ENCODE data around the gene COQ10B.
"Not testable (repeated sequence)": the region's sequence is repeated elsewhere in the genome, so short reads cannot be mapped to it uniquely, and the experiment has no call there.

COQ10B gene

GRCh38 chr2:197453123-197453913, at the start of gene COQ10B:
COQ10B (plus strand) TSS chr2:197453552; CDS start chr2:197453561, 9 bp downstream.
- peak; percentile 98 for DNase-seq

- no peak for DNase-seq
Measured at GRCh38 chr2:197405582-197405981, 47.8 kb upstream of the COQ10B start.

GRCh38 chr2:197414039-197414438, 39.3 kb upstream of the COQ10B start:
- no peak for DNase-seq

- DNase-seq, result no peak
Measured at GRCh38 chr2:197414515-197414914, 38.8 kb upstream of the COQ10B start.

- no peak for DNase-seq
Measured at GRCh38 chr2:197416268-197416667, 37.1 kb upstream of the COQ10B start.

- DNase-seq, result no peak
Measured at GRCh38 chr2:197419438-197419837, 33.9 kb upstream of the COQ10B start.

GRCh38 chr2:197423307-197423706, 30.0 kb upstream of the COQ10B start:
- no peak for DNase-seq

GRCh38 chr2:197425550-197425949, 27.8 kb upstream of the COQ10B start:
- no peak for DNase-seq

GRCh38 chr2:197426723-197427603, 26.4 kb upstream of the COQ10B start:
- no peak for DNase-seq

GRCh38 chr2:197427986-197428385, 25.4 kb upstream of the COQ10B start:
- DNase-seq, result no peak

GRCh38 chr2:197431858-197432257, 21.5 kb upstream of the COQ10B start:
- DNase-seq, result no peak

- not testable (repeated sequence) for DNase-seq
Measured at GRCh38 chr2:197432527-197432926, 20.8 kb upstream of the COQ10B start.

GRCh38 chr2:197433780-197434438, 19.4 kb upstream of the COQ10B start:
- DNase-seq, result no peak

- DNase-seq, result peak; percentile 94
Measured at GRCh38 chr2:197434541-197435513, 18.5 kb upstream of the COQ10B start, which contains the start of gene SF3B1. SF3B1 (minus strand) TSS chr2:197435028; CDS start chr2:197434999, 29 bp downstream.

- no peak for DNase-seq
Measured at GRCh38 chr2:197435598-197436420, 17.5 kb upstream of the COQ10B start.

- no peak for DNase-seq
Measured at GRCh38 chr2:197437380-197437779, 16.0 kb upstream of the COQ10B start.

GRCh38 chr2:197442857-197443256, 10.5 kb upstream of the COQ10B start:
- DNase-seq, result no peak

- no peak for DNase-seq
Measured at GRCh38 chr2:197445746-197446145, 7.6 kb upstream of the COQ10B start.

- DNase-seq, result no peak
Measured at GRCh38 chr2:197446844-197447243, 6.5 kb upstream of the COQ10B start.

- no peak for DNase-seq
Measured at GRCh38 chr2:197450465-197450864, 2.9 kb upstream of the COQ10B start.

- not testable (repeated sequence) for DNase-seq
Measured at GRCh38 chr2:197450935-197451358, 2.4 kb upstream of the COQ10B start.
